ENCODE data around the gene RNASEH2C.

GRCh38 chr11:65766535-65766934, 45.9 kb upstream of the RNASEH2C start:
- no peak for TF ChIP-seq CTCF (IDR thresholded peaks at IDR 0.05)
- TF ChIP-seq POLR2A (IDR thresholded peaks at IDR 0.05), result no peak
